ENCODE measurements around the gene RP9. TPM values are rescaled to one million over a fixed set of nuclear protein-coding genes. Genes with fewer than 3 reads are reported as not detected.
A peak's percentile ranks its signal among the peaks of the same experiment; 100 is the strongest.

The RP9 gene
- total RNA-seq, 1 experiment from 2014 or later = 16.2 TPM

DNA sequence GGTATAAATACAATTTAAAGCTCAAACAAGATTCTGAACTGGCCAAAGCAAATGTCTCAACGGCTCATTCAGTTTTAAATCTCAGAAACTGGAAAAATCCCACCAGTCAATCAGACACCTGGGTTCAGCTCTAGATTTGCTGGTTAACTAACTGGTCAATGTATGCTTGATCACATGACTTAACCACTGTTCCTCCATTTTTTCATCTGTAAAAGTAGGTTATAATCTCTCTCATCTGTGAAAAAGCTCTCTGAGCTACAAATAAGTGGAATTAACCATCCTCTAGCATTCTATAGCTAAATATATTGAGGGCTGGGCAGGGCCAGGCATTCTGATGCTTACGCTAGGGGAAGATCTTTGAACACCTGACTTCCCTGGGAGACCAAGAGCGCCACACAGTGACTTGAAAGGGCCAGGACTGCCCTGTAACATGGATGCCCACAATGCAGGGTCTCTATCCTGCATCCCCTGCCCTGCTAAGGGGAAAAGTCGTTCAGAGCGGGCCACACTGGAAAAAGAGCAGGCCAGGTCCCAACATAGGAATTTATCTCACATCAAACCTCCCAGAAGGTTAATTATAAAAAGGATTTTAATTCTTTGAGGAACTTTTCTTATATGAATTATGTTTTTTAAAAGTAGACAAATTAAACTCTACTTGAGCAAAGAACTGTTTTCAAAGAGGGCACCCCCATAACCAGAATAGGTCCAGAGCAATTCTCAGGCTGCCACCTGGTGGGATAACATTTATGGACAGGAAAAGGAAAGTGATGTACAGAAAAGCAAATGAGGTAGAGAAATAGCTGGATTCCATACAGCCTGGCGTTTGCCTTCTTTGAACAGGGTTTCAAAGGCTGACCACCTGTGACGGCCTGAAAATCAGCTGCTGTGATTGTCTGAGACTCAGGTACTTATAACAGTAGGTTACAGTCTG lies 1.8 kb downstream of the RP9 start:
- Histone ChIP-seq H4K5ac (ENCODE audit: insufficient read length, low read depth, low read length) (no peak overlapping the region), H2BK15ac (ENCODE audit: low read depth, low read length) (no peak overlapping the region), H3K14ac (ENCODE audit: insufficient read depth, low read length) (no peak overlapping the region), H2AK5ac (ENCODE audit: insufficient read length, low read length) (no peak overlapping the region), H3K27ac (ENCODE audit: insufficient read length, low read depth, low read length) (no peak overlapping the region), H3K18ac (ENCODE audit: insufficient read length, low read depth, low read length) (no peak overlapping the region), H3K79me2 (ENCODE audit: insufficient read depth, low read length) (peaks cover 2% of the 10 kb centered on the region; the same call in 1 of the 2 replicates), H2BK5ac (ENCODE audit: insufficient read length, low read length) (no peak overlapping the region), H3K9ac (ENCODE audit: extremely low read depth, insufficient read length, low read length) (no peak overlapping the region), H2BK12ac (ENCODE audit: insufficient read length, low read depth, low read length) (no peak overlapping the region), H3K4me1 (ENCODE audit: insufficient read depth, low read length) (peaks cover 3% of the 10 kb centered on the region), H2BK20ac (ENCODE audit: low read depth, low read length, poor library complexity, severe bottlenecking) (no peak overlapping the region), H2AFZ (ENCODE audit: low read length) (no peak overlapping the region), H3K79me1 (ENCODE audit: insufficient read depth, low read depth, low read length, poor library complexity, severe bottlenecking) (peaks cover 11% of the 10 kb centered on the region), H3K56ac (ENCODE audit: insufficient read length, low read depth, low read length) (no peak overlapping the region), H3K23me2 (ENCODE audit: insufficient read length, low read depth, low read length, poor library complexity, severe bottlenecking) (peaks cover 3% of the 10 kb centered on the region), H3K9me3 (ENCODE audit: control insufficient read depth, low read depth, low read length) (no peaks in the 10 kb centered on the region), H3K4me2 (ENCODE audit: insufficient read depth, insufficient read length, low read length) (peak overlapping the region; percentile 79), H3K27me3 (ENCODE audit: insufficient read depth, low read length) (peaks cover 3% of the 10 kb centered on the region; the same call in 1 of the 2 replicates), H3T11ph (ENCODE audit: low read length) (no peak overlapping the region), H3K23ac (ENCODE audit: insufficient read length, low read depth, low read length) (no peak overlapping the region), H2BK120ac (ENCODE audit: low read depth, low read length, poor library complexity, severe bottlenecking) (no peak overlapping the region), H4K8ac (replicated peaks; ENCODE audit: insufficient read length, low read depth, low read length) (no peak overlapping the region), H4K20me1 (ENCODE audit: control insufficient read depth, insufficient read depth, insufficient read length) (no peaks in the 10 kb centered on the region), H3K4ac (ENCODE audit: low read depth, low read length) (no peak overlapping the region), H4K91ac (ENCODE audit: insufficient read length, low read depth, low read length) (no peak overlapping the region)
- no CpG with 5 or more reads among the region's 7 CpGs for WGBS (ENCODE audit: extremely low coverage, insufficient read length, low lambda C conversion rate)
- TF ChIP-seq, protein P1, sequence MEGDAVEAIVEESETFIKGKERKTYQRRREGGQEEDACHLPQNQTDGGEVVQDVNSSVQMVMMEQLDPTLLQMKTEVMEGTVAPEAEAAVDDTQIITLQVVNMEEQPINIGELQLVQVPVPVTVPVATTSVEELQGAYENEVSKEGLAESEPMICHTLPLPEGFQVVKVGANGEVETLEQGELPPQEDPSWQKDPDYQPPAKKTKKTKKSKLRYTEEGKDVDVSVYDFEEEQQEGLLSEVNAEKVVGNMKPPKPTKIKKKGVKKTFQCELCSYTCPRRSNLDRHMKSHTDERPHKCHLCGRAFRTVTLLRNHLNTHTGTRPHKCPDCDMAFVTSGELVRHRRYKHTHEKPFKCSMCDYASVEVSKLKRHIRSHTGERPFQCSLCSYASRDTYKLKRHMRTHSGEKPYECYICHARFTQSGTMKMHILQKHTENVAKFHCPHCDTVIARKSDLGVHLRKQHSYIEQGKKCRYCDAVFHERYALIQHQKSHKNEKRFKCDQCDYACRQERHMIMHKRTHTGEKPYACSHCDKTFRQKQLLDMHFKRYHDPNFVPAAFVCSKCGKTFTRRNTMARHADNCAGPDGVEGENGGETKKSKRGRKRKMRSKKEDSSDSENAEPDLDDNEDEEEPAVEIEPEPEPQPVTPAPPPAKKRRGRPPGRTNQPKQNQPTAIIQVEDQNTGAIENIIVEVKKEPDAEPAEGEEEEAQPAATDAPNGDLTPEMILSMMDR (conservative IDR thresholded peaks at IDR 0.05) = peak; percentile 74
- Mint-ChIP-seq H3K27me3 (ENCODE audit: low read depth) (peaks cover 37% of the 10 kb centered on the region), H3K4me1 (peaks cover 14 to 17% of the 10 kb centered on the region in 2 experiments), H3K27ac (no peak overlapping the region), H3K9me3 (no peaks in the 10 kb centered on the region), H3K36me3 (ENCODE audit: insufficient read depth in 1 of 3, low read depth in 3 of 3) (peaks cover 5 to 13% (median 11%) of the 10 kb centered on the region in 3 experiments; a peak in 5 of 7 replicates), H3K4me3 (peak overlapping the region; percentile 90 to 94)
- DNase-seq = peak; percentile 77

Data from H9 (cell line).